Sigmoid colon (tissue), 4 donors: Measurements from ENCODE around the gene KATNAL2.

Experiments used
- EP300 ChIP-seq, 4 donors: sonication (generic); formaldehyde crosslinking; IDR thresholded peaks; one replicate each; pipeline ENCODE4 v1.6.1; 2017; ENCODE audit warnings: antibody characterized with exemption in 4 of 4
- POLR2A ChIP-seq, 2 donors: fragments of 450-650 bp; IDR thresholded peaks; one replicate each; pipeline ENCODE4 v1.6.1; 2016; ENCODE audit warnings: antibody characterized with exemption in 2 of 2, mild to moderate bottlenecking in 2 of 2, moderate library complexity in 2 of 2
- POLR2AphosphoS5 ChIP-seq, 4 donors: sonication (generic); formaldehyde crosslinking; IDR thresholded peaks; one replicate each; pipeline ENCODE4 v1.6.1; 2017; ENCODE audit warnings: antibody characterized with exemption in 4 of 4
- TF ChIP-seq, protein P1 (sequence below), 4 experiments: fragments of 450-650 bp in 3 of 4; fragments of 200-600 bp in 1 of 4; IDR thresholded peaks; one replicate each; pipeline ENCODE4 v1.5.1; 2016 to 2019; ENCODE audit warnings: antibody characterized with exemption in 4 of 4, mild to moderate bottlenecking in 3 of 4, moderate library complexity in 2 of 4

DNA sequence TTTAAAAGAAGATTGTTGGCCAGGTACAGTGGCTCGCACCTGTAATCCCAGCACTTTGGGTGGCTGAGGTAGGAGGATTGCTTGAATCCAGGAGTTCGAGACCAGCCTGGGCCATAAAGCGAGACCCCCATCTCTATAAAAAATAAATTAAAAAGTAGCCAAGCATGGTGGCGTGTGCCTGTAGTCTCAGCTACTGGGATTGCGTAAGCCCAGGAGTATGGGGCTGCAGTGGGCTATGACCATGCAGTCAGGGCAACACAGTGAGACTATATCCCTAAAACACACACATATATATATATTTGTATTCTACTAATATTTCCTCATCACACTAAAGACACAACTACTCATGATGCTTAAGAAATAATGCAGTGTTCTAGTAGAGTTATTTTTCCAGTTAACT is 225.8 kb downstream of the KATNAL2 start:
- TF ChIP-seq POLR2A (IDR thresholded peaks at IDR 0.05) (no peak), POLR2AphosphoS5 (IDR thresholded peaks at IDR 0.05) (no peak), EP300 (IDR thresholded peaks at IDR 0.05) (no peak)
- TF ChIP-seq, protein P1, sequence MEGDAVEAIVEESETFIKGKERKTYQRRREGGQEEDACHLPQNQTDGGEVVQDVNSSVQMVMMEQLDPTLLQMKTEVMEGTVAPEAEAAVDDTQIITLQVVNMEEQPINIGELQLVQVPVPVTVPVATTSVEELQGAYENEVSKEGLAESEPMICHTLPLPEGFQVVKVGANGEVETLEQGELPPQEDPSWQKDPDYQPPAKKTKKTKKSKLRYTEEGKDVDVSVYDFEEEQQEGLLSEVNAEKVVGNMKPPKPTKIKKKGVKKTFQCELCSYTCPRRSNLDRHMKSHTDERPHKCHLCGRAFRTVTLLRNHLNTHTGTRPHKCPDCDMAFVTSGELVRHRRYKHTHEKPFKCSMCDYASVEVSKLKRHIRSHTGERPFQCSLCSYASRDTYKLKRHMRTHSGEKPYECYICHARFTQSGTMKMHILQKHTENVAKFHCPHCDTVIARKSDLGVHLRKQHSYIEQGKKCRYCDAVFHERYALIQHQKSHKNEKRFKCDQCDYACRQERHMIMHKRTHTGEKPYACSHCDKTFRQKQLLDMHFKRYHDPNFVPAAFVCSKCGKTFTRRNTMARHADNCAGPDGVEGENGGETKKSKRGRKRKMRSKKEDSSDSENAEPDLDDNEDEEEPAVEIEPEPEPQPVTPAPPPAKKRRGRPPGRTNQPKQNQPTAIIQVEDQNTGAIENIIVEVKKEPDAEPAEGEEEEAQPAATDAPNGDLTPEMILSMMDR (IDR thresholded peaks at IDR 0.05) = no peak
